ENCODE measurements around the gene PCNX4.

The PCNX4 gene

DNA sequence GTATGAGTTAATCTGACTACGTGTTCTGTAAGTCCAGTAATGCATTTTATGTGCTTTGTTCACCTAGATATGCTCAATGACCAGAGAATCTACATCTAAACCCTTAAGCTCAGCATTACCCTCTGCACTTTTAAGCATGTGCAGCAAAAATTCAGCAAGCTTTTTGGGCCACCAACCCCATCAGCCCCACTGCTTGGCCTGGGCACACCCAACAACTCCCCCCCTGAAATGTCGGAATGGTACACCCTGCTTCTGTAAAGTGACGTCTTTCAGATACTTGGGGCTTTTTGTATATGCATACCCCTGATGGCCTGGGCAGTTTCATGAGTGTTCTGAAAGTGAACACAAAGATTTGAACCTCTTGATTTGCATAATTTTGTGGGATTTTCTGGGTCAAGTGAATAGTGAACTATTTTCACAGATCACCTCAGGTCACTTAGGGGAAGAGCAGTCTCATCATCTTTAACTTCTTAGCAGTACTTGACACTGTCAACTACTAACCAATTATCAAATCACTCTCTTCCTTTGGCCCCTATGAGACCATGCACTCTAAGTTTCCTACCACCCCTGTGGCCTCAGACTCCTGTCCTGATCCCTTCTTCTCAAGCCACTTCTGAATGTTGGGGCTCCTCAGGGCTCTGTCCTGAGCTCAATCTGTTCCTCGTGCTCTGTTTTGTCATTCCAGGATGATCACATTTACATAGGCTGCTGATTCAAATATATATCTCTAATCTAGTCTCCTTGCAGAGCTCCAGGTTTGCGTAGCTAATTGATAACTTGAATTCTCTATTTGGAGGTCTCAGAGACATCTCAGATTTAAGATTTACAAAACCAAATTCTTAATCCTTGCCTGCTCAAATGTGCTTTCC, 121.0 kb downstream of the PCNX4 start:
- no peak for DNase-seq

DNA sequence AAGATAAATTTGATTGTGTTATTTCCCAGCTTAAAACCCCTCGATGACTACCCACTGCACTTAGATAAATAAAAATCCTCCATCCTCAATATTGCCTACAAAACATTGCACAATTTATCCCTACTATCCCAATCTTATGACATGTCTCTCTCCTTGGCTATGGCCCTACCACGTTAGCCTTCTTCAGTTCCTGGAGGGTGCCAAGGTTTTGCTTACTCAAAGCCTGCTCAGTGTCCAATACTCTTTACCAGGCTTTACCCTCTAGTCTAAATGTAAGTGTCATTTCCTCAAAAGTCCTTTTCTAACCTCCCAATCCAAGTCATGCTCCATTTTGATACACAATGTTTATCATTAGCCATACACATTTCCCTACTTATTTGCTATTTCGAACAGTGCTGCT, 122.3 kb downstream of the PCNX4 start:
- DNase-seq = no peak

DNA sequence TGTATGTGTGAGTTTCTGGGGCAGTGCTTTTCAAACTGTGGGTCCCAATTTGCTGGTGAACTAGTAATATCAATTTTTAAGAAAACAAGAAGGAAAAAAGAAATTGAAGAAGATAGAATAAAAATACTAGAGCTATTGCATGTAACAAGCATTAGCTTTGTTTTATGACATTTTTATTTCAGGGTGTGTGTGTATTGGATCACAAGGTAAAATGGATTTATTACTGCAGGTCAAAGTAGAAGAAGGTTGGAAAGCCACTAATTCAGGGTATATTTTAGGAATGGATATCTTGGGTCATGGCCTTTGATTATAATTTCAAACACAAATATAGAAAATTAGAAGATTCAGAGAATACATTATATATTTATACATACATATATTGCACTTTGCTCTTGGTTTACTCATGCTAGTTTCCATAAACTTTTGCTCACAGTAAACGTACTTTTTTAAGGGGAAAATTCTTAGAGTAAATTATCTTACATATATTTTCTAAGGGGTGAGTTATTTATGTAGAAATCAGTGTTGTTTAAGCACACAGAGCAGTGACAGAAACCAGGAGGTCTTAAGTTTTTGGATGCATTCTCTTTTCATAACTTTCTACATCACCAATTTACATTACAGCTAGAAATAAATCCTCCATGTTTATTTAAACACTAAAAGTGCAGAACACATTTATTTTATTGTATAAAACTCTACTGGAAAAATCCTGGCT, 122.8 kb downstream of the PCNX4 start:
- DNase-seq = no peak

DNA sequence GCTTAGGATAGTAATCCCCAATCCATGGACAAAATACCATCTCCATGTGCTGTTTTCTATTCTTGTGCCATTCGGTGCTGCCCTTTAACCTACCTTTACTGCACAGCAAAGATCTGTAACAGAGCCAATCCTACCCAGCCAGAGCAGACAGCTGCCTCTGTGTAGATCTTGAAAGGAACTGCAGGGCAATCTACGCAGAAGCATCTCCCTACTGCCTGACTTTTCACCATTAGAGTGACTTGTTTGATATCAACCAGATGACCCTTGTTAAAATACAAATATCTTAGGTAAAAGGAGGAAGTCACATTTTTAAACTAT, 123.4 kb downstream of the PCNX4 start:
- no peak for DNase-seq

DNA sequence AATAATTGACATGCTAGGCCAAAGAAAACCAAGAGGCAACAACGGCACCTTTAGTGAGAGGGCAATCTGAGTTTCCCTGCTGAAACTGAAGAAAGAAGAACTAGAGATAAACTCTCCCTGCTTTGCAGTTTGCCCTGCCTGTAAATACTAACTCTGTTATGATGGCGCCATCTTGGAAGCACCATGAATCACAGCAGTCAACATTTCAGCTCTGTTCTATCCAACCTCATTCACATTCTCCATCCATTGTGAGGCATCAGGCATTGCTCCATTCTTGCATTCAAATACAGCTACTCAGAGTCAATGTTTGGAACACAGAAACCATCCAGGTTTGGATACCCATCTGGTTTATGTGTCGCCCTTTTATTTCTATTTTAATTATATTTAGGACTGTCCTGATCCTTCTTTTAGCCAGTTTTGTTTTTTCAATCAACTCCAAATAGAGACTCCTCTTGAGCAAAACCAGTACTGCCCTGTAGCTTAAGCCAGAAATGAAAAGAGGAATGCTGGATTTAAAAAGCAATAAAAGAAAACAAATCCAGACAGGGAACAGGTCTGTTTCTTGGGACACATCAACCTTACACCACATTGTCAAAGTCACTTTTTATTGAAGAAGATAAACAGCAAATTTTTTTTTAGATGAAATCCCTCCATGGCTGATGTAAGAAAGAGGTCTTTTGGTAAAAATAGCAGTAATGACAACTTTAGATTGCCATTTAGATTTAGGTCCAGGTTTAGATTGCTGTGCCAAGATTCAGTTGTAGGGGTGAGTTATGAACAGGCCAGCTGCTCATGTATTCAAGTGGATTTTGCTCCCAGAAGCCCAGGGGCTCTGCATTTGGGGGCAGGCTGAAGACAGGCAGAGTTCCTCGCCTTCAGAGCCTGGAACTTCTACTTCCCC, 124.0 kb downstream of the PCNX4 start:
- DNase-seq = no peak

DNA sequence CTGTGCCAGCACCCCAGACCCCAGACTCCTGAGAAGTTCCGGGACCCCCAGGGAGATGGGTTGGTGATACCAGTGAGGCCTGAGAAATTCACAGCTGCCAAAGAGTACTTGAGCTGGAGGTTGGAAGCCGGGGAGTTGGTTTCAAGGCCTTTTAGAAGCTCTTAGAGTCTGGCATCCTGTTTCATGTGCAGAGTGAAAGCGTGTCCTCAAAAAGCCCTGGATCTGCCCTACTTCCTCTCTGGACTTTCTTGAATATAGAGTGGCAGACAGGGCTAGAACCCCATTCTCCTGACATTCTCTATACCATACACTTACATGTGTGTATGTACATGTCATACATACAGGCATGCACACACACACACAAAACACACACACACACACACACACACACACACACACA, 126.0 kb downstream of the PCNX4 start:
- no peak for DNase-seq

Data from NCI-H1417 treated with DMSO at 0.1 percent for 48 hours (cell line).